ENCODE measurements around the gene VAMP1. TPM values are rescaled to one million over a fixed set of nuclear protein-coding genes. Genes with fewer than 3 reads are reported as not detected.

VAMP1 gene
- total and polyA plus RNA-seq, 8 donors, result 6.3 to 21.6 (median 16.5) TPM

DNA sequence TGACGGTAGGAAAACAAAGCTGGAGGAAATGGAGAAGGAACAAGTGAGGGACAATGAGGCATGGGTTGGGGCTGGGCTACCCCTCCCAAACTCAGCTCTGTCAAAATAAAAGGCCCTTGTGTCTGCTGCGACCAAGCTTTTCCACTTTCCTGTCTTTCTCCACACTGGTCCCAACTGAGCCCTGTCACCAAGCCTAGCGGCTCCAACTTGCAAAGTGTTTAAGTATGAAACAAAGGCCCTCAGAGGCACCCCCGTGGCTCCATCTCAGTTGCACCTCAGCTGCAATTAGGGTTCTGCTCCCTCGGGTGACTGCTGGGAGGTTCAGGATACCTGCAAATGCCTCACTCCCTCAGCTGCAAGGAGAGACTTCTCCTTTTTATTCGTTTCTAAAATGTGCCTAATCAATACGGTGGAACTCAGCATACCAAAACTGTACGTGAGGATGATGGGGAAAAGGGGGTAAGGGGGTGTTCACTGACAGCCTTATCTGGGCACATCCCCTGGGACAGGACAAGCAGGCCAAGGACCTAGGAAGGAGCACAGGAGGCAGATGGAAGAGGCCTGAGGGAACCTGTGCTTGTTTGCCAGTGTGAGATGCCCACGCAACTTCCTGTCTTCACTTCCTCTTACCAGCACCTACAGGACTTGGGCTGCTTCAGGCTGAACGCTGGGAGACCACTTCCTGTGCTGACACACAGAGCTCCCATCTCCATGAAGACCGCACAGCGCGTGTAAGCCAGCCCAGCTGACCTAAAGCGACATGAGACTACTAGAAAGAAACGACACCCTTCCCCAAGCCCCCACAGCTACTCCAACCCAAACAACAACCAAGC lies 8.9 kb downstream of the VAMP1 start:
- Histone ChIP-seq H3K9me3 (no peaks in the 10 kb centered on the region), H3K36me3 (peaks cover 0 to 93% of the 10 kb centered on the region in 2 donors), H3K27me3 (no peaks in the 10 kb centered on the region), H3K4me1 (peaks cover 3 to 63% of the 10 kb centered on the region in 2 donors), H3K4me3 (no peak overlapping the region), H3K27ac (peak overlapping the region; percentile 37 to 87)
- TF ChIP-seq, protein P1, sequence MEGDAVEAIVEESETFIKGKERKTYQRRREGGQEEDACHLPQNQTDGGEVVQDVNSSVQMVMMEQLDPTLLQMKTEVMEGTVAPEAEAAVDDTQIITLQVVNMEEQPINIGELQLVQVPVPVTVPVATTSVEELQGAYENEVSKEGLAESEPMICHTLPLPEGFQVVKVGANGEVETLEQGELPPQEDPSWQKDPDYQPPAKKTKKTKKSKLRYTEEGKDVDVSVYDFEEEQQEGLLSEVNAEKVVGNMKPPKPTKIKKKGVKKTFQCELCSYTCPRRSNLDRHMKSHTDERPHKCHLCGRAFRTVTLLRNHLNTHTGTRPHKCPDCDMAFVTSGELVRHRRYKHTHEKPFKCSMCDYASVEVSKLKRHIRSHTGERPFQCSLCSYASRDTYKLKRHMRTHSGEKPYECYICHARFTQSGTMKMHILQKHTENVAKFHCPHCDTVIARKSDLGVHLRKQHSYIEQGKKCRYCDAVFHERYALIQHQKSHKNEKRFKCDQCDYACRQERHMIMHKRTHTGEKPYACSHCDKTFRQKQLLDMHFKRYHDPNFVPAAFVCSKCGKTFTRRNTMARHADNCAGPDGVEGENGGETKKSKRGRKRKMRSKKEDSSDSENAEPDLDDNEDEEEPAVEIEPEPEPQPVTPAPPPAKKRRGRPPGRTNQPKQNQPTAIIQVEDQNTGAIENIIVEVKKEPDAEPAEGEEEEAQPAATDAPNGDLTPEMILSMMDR (IDR thresholded peaks at IDR 0.05), result no peak
- DNase-seq, result peak in 3 of 4 donors; percentile 32 to 86 (median 83)
- ATAC-seq, result peak; percentile 68
- intact Hi-C loops (cut with DNase I), result no loop called here

DNA sequence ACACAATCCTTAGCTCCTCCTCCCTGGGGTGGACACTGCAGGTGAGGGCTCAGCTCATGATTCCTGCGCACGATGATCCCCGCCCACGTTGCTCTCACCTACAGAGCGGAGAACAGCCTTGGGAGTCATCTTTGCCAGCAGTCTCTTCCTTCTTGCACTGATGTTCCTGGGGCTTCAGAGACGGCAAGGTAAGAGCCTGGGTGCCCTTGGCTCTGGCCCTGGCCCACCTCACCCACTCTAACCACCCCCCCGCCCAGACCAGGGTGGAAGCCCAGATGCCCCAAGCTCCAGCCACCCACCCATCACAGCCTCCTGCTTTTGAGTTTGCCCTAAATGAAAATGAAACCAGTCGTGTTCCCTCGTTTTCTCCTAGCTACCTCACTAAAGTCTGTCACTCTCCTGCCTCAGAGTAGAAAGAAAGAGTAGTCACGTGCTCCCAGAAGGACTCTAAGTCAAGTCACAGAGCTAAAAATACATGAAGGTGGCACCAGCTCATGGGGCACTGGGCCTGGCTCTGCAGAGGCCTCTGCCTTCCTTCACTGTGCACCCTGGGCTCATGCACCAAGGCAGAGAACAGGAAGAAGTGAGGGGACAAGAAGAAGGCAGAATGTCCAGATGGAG lies 9.6 kb downstream of the VAMP1 start:
- Histone ChIP-seq H3K9me3 (no peaks in the 10 kb centered on the region), H3K27ac (peak overlapping the region; percentile 37 to 87), H3K4me3 (no peak overlapping the region), H3K27me3 (no peaks in the 10 kb centered on the region), H3K4me1 (peaks cover 3 to 55% of the 10 kb centered on the region in 2 donors), H3K36me3 (peaks cover 0 to 97% of the 10 kb centered on the region in 2 donors)
- TF ChIP-seq, protein P1 (IDR thresholded peaks at IDR 0.05), result no peak
- intact Hi-C loops (cut with DNase I), result no loop called here
- no peak for ATAC-seq
- no peak for DNase-seq

DNA sequence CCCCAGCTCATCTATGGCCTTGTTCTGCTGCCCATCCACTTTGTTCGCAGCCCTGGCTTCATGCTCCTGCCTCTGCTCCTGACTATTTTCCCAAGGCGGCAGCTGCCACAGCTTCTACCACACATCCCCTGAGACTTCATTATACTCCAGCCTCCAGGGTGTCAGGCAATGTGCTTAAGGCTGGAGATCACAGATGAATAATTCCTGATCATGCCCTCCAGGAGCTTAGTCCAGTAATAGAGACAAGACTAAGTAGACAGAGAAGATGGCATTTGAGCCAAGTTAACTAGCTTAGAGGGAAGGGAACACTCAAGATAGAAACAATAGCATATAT lies 11.5 kb downstream of the VAMP1 start:
- Histone ChIP-seq H3K36me3 (peaks cover 0 to 98% of the 10 kb centered on the region in 2 donors), H3K4me3 (no peak overlapping the region), H3K9me3 (no peaks in the 10 kb centered on the region), H3K27ac (peak overlapping the region in 1 of 2 donors; percentile 87), H3K4me1 (peaks cover 3 to 46% of the 10 kb centered on the region in 2 donors), H3K27me3 (no peaks in the 10 kb centered on the region)
- TF ChIP-seq, protein P1 (IDR thresholded peaks at IDR 0.05), result no peak
- ATAC-seq, result no peak
- no peak for DNase-seq
- intact Hi-C loops (cut with DNase I), result loop anchor here in 1 of 2 donors (10.0 kb wide), 1 partner anchor 134 kb away; no protein-coding TSS in a partner anchor

DNA sequence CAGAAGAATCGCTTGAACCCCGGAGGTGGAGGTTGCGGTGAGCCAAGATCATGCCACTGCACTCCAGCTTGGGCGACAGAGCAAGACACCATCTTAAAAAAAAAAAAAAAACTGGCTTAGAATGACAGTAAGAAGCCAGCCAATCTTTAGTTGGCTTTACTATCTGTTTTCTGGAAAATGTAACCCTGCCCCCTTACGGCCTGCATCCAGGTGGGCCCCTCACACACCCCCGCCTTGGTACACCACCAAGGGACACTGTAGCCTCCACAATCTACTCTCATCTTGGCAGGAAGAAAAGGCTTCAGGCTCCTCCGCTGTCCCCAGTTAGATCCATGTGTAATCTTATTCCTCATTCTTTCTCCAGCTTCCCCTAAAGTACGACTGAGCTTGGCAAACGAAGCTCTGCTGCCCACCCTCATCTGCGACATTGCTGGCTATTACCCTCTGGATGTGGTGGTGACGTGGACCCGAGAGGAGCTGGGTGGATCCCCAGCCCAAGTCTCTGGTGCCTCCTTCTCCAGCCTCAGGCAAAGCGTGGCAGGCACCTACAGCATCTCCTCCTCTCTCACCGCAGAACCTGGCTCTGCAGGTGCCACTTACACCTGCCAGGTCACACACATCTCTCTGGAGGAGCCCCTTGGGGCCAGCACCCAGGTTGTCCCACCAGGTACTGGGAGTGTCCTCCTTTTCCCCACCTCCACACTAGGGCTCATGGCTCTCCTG lies 12.0 kb downstream of the VAMP1 start:
- H3K4me1 ChIP-seq, result peaks cover 3 to 44% of the 10 kb centered on the region in 2 donors
- no peak overlapping the region for H3K4me3 ChIP-seq
- no peaks in the 10 kb centered on the region for H3K27me3 ChIP-seq
- no peaks in the 10 kb centered on the region for H3K9me3 ChIP-seq
- no peak overlapping the region for H3K27ac ChIP-seq
- TF ChIP-seq, protein P1 (IDR thresholded peaks at IDR 0.05), result no peak
- peaks cover 0 to 98% of the 10 kb centered on the region in 2 donors for H3K36me3 ChIP-seq
- ATAC-seq (no peak), DNase-seq (no peak)
- intact Hi-C loops (cut with DNase I), result loop anchor here in 1 of 2 donors (10.0 kb wide), 1 partner anchor 134 kb away; no protein-coding TSS in a partner anchor
